DOHH2 (cell line): Measurements from ENCODE around the gene C20orf173.

Source experiments
- CTCF ChIP-seq: fragments of 200-600 bp; sonication (generic); IDR thresholded peaks from one replicate; pipeline ENCODE4 v1.5.1; 2014; ENCODE audit warnings: antibody characterized with exemption, mild to moderate bottlenecking, low read depth, low read length; ENCODE audit not compliant: poor library complexity, severe bottlenecking
- EZH2phosphoT487 ChIP-seq: fragments of 200-600 bp; sonication (generic); IDR thresholded peaks from 2 replicates; pipeline ENCODE4 v1.6.1; 2017; ENCODE audit warnings: borderline replicate concordance, mild to moderate bottlenecking, antibody characterized with exemption, low read length, moderate library complexity, mixed read lengths

- TF ChIP-seq CTCF (no peak), EZH2phosphoT487 (no peak)
Measured at GRCh38 chr20:35552914-35553313, 23.5 kb upstream of the C20orf173 start.
